Upper lobe of right lung (tissue), 1 donor: ENCODE measurements around the gene SHQ1. TPM values are rescaled to one million over a fixed set of nuclear protein-coding genes. Genes with fewer than 3 reads are reported as not detected.
"Not testable (repeated sequence)": the region's sequence is repeated elsewhere in the genome, so short reads cannot be mapped to it uniquely, and the experiment has no call there.

Experiments used
- ATAC-seq: fragments of 200-7000 bp; cut with Tn5 transposase; one replicate; pipeline ENCODE4 v1.9.1; 2020; ENCODE audit warnings: mild to moderate bottlenecking, moderate library complexity
- DNase-seq: peaks from one replicate; pipeline ENCODE4 v3.0.0-alpha.2; 2020
- H3K27ac ChIP-seq: fragments of 200-600 bp; one replicate; pipeline ENCODE4 v1.8.0; 2022
- H3K27me3 ChIP-seq: fragments of 200-600 bp; one replicate; pipeline ENCODE4 v1.8.0; 2022; ENCODE audit warnings: mild to moderate bottlenecking
- H3K36me3 ChIP-seq: fragments of 200-600 bp; one replicate; pipeline ENCODE4 v1.8.0; 2022
- H3K4me1 ChIP-seq: fragments of 200-600 bp; one replicate; pipeline ENCODE4 v1.8.0; 2022
- H3K4me3 ChIP-seq: fragments of 200-600 bp; one replicate; pipeline ENCODE4 v1.8.0; 2022; ENCODE audit warnings: mild to moderate bottlenecking
- H3K9me3 ChIP-seq: fragments of 200-600 bp; one replicate; pipeline ENCODE4 v1.8.0; 2022
- CTCF ChIP-seq: fragments of 200-600 bp; IDR thresholded peaks from one replicate; pipeline ENCODE4 v1.8.0; 2022; ENCODE audit warnings: antibody characterized with exemption
- intact Hi-C: fragments of 100-400 bp; cut with DNase I; formaldehyde crosslinking; loops from one replicate; pipeline ENCODE4 v1.11.0; 2022
- total RNA-seq: library from RNA; stranded (reverse); fragmentation: NEBNext Ultra II Directional; extraction: Animal tissue kit (Norgen Biotek cat#: 25700); gene quantifications from one replicate; pipeline ENCODE4 v1.2.1, GENCODE V29; 2021
- donor health status: DM: no; HTN: yes; CAD: no; lungs with severe emphysema.

Gene SHQ1
- total RNA-seq, 1 donor from 2014 or later = 17.3 TPM

DNA sequence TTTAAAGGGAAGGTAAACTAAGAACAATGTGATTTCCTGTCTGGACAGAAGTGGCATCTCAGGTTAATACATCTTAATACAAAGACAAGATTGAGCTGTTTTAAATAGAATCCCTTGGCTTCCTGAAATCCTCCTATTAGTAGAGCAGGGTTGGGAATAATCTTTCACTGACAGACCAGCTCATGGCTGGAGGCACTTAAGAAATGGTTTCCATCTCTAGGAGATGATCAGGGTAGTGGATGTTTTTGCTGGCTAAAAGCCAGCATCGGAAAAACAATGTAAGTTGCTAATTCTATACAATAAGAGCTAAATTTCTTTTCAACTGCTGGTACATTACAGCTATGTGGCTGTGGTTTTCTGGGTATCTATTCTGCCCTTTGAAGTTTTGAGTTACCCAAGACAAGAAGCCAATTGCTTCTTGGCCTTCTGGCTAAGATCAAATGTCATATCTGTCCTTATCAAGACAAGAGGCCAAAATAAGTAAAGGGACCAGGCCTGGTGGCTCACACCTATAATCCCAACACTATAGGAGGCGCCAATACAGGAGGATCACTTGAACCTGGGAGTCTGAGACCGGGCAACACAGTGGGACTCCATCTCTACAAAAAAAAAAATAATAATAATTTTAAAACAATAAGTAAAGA lies 49.6 kb downstream of the SHQ1 start:
- TF ChIP-seq CTCF = no peak
- DNase-seq (no peak), ATAC-seq (no peak)
- intact Hi-C loops = no loop called here
- H3K4me1 ChIP-seq = no peaks in the 10 kb centered on the region
- no peaks in the 10 kb centered on the region for H3K9me3 ChIP-seq
- no peaks in the 10 kb centered on the region for H3K36me3 ChIP-seq
- H3K27ac ChIP-seq = no peak overlapping the region
- no peak overlapping the region for H3K4me3 ChIP-seq
- no peaks in the 10 kb centered on the region for H3K27me3 ChIP-seq

GRCh38 chr3:72797773-72798543 lies 50.3 kb downstream of the SHQ1 start:
- Histone ChIP-seq H3K4me3 (no peak overlapping the region), H3K27me3 (no peaks in the 10 kb centered on the region), H3K27ac (no peak overlapping the region), H3K4me1 (no peaks in the 10 kb centered on the region), H3K9me3 (no peaks in the 10 kb centered on the region), H3K36me3 (no peaks in the 10 kb centered on the region)
- no peak for DNase-seq
- intact Hi-C loops = no loop called here
- TF ChIP-seq CTCF = no peak
- no peak for ATAC-seq

- DNase-seq (no peak), ATAC-seq (no peak)
- H3K36me3 ChIP-seq = no peaks in the 10 kb centered on the region
- H3K9me3 ChIP-seq = no peaks in the 10 kb centered on the region
- TF ChIP-seq CTCF = no peak
- intact Hi-C loops = no loop called here
- no peak overlapping the region for H3K4me3 ChIP-seq
- H3K27me3 ChIP-seq = no peaks in the 10 kb centered on the region
- H3K4me1 ChIP-seq = no peaks in the 10 kb centered on the region
- no peak overlapping the region for H3K27ac ChIP-seq
These were observed 54.2 kb downstream of the SHQ1 start for GRCh38 chr3:72794079-72794478.

DNA sequence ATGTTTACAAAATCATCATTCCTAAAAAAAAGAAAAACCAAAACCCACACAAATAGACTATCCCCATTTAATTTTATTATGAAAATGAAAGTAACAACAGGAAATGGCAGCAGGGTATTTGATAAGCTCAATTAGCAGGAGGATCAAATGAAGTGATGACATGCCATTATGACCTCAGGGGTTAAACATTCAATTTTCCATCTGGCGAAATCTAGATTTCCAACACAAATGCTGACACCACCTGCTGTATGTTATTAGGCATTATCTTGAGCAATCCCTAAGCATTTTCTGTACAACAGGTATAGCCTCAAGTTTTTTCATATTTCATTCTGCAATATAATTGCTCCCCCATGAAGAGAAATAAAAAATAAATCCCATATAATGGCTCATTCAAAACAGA lies 57.1 kb downstream of the SHQ1 start:
- Histone ChIP-seq H3K4me3 (no peak overlapping the region), H3K36me3 (no peaks in the 10 kb centered on the region), H3K4me1 (no peaks in the 10 kb centered on the region), H3K27me3 (no peaks in the 10 kb centered on the region), H3K9me3 (no peaks in the 10 kb centered on the region), H3K27ac (no peak overlapping the region)
- no peak for TF ChIP-seq CTCF
- DNase-seq (no peak), ATAC-seq (no peak)
- intact Hi-C loops = no loop called here

- Histone ChIP-seq H3K4me1 (no peaks in the 10 kb centered on the region), H3K27ac (no peak overlapping the region), H3K36me3 (peaks cover 6% of the 10 kb centered on the region), H3K4me3 (no peak overlapping the region), H3K9me3 (no peaks in the 10 kb centered on the region), H3K27me3 (no peaks in the 10 kb centered on the region)
- no peak for DNase-seq
- no peak for TF ChIP-seq CTCF
- intact Hi-C loops = no loop called here
- no peak for ATAC-seq
These were observed 58.5 kb downstream of the SHQ1 start for GRCh38 chr3:72789786-72790185.

- H3K27me3 ChIP-seq, H3K9me3 ChIP-seq, H3K27ac ChIP-seq, H3K4me1 ChIP-seq, intact Hi-C loops, H3K4me3 ChIP-seq, DNase-seq, H3K36me3 ChIP-seq, ATAC-seq: not testable (repeated sequence)
These were observed 60.0 kb downstream of the SHQ1 start for GRCh38 chr3:72788232-72788631.
